Skeletal muscle satellite cell (primary cell): ENCODE data around the gene MMP2.
A peak's percentile ranks its signal among the peaks of the same experiment; 100 is the strongest.

Source experiments
- H3K27me3 ChIP-seq: 2 replicates; pipeline ENCODE4 v1.7.0; 2013; ENCODE audit warnings: low read length; ENCODE audit not compliant: control insufficient read depth, insufficient read depth
- H3K36me3 ChIP-seq: 2 replicates; pipeline ENCODE4 v1.7.0; 2013; ENCODE audit warnings: mild to moderate bottlenecking, control low read depth, low read length; ENCODE audit not compliant: insufficient read depth
- H3K4me1 ChIP-seq: 2 replicates; pipeline ENCODE4 v1.7.0; 2013; ENCODE audit warnings: low read length; ENCODE audit not compliant: control insufficient read depth, insufficient read depth
- H3K4me2 ChIP-seq: 2 replicates; pipeline ENCODE4 v1.7.0; 2013; ENCODE audit warnings: mild to moderate bottlenecking, low read length
- H3K4me3 ChIP-seq: 2 replicates; pipeline ENCODE4 v1.7.0; 2013; ENCODE audit warnings: low read length
- H3K9ac ChIP-seq: 2 replicates; pipeline ENCODE4 v1.7.0; 2013; ENCODE audit warnings: mild to moderate bottlenecking, low read depth, low read length, moderate library complexity
- H3K9me3 ChIP-seq: replicated peaks from 2 replicates; pipeline ENCODE4 v1.7.0; 2013; ENCODE audit warnings: mild to moderate bottlenecking, control low read depth, low read length

Gene MMP2

GRCh38 chr16:55498101-55498500 lies 19.1 kb downstream of the MMP2 start:
- Histone ChIP-seq H3K27me3 (no peaks in the 10 kb centered on the region), H3K4me1 (peaks cover 85% of the 10 kb centered on the region), H3K36me3 (peaks cover 89% of the 10 kb centered on the region), H3K4me2 (no peak overlapping the region), H3K4me3 (no peak overlapping the region), H3K9me3 (no peaks in the 10 kb centered on the region), H3K9ac (peak overlapping the region; percentile 10)

- H3K9ac ChIP-seq, result peak overlapping the region; percentile 67
- no peak overlapping the region for H3K4me3 ChIP-seq
- H3K4me1 ChIP-seq, result peaks cover 81% of the 10 kb centered on the region
- H3K27me3 ChIP-seq, result no peaks in the 10 kb centered on the region
- H3K36me3 ChIP-seq, result peaks cover 89% of the 10 kb centered on the region
- no peaks in the 10 kb centered on the region for H3K9me3 ChIP-seq
- peak overlapping the region; percentile 42 for H3K4me2 ChIP-seq
Observed at GRCh38 chr16:55499281-55499680, 20.3 kb downstream of the MMP2 start.

- H3K4me1 ChIP-seq, result peaks cover 74% of the 10 kb centered on the region
Observed at GRCh38 chr16:55499951-55500529, 21.0 kb downstream of the MMP2 start.

GRCh38 chr16:55500530-55501011 lies 21.6 kb downstream of the MMP2 start:
- Histone ChIP-seq H3K36me3 (peaks cover 88% of the 10 kb centered on the region), H3K27me3 (no peaks in the 10 kb centered on the region), H3K4me1 (peaks cover 68% of the 10 kb centered on the region), H3K4me2 (peak overlapping the region; percentile 56), H3K9me3 (no peaks in the 10 kb centered on the region), H3K4me3 (peak overlapping the region; percentile 21), H3K9ac (peak overlapping the region; percentile 74)

More at GRCh38 chr16:55499951-55500529, 21.0 kb downstream of the MMP2 start:
- Histone ChIP-seq H3K4me2 (peak overlapping the region; percentile 56), H3K9ac (peak overlapping the region; percentile 74), H3K9me3 (no peaks in the 10 kb centered on the region), H3K36me3 (peaks cover 88% of the 10 kb centered on the region), H3K4me3 (peak overlapping the region; percentile 21), H3K27me3 (no peaks in the 10 kb centered on the region)

- Histone ChIP-seq H3K9ac (peak overlapping the region; percentile 39), H3K4me1 (peaks cover 62% of the 10 kb centered on the region), H3K27me3 (no peaks in the 10 kb centered on the region), H3K36me3 (peaks cover 89% of the 10 kb centered on the region), H3K4me2 (no peak overlapping the region), H3K4me3 (no peak overlapping the region), H3K9me3 (no peaks in the 10 kb centered on the region)
Observed at GRCh38 chr16:55501549-55502322, 22.7 kb downstream of the MMP2 start.

GRCh38 chr16:55502801-55503366 lies 23.9 kb downstream of the MMP2 start:
- Histone ChIP-seq H3K4me1 (peaks cover 55% of the 10 kb centered on the region), H3K4me2 (peak overlapping the region; percentile 11), H3K4me3 (no peak overlapping the region), H3K27me3 (no peaks in the 10 kb centered on the region), H3K9me3 (no peaks in the 10 kb centered on the region), H3K36me3 (peaks cover 87% of the 10 kb centered on the region), H3K9ac (peak overlapping the region; percentile 39)

GRCh38 chr16:55503726-55504550 lies 24.9 kb downstream of the MMP2 start:
- Histone ChIP-seq H3K9me3 (no peaks in the 10 kb centered on the region), H3K9ac (no peak overlapping the region), H3K4me1 (peaks cover 49% of the 10 kb centered on the region), H3K4me3 (no peak overlapping the region), H3K27me3 (no peaks in the 10 kb centered on the region), H3K36me3 (peaks cover 84% of the 10 kb centered on the region), H3K4me2 (no peak overlapping the region)

- H3K27me3 ChIP-seq, result no peaks in the 10 kb centered on the region
- no peaks in the 10 kb centered on the region for H3K9me3 ChIP-seq
- H3K4me2 ChIP-seq, result no peak overlapping the region
- H3K4me1 ChIP-seq, result peaks cover 41% of the 10 kb centered on the region
- no peak overlapping the region for H3K9ac ChIP-seq
- H3K36me3 ChIP-seq, result peaks cover 74% of the 10 kb centered on the region
- no peak overlapping the region for H3K4me3 ChIP-seq
Observed at GRCh38 chr16:55505333-55506015, 26.5 kb downstream of the MMP2 start.

- Histone ChIP-seq H3K9me3 (no peaks in the 10 kb centered on the region), H3K9ac (no peak overlapping the region), H3K27me3 (no peaks in the 10 kb centered on the region), H3K4me1 (peaks cover 35% of the 10 kb centered on the region), H3K4me2 (no peak overlapping the region), H3K4me3 (no peak overlapping the region), H3K36me3 (peaks cover 68% of the 10 kb centered on the region)
Observed at GRCh38 chr16:55506083-55506482, 27.1 kb downstream of the MMP2 start.

GRCh38 chr16:55506708-55507107 lies 27.7 kb downstream of the MMP2 start:
- Histone ChIP-seq H3K36me3 (peaks cover 62% of the 10 kb centered on the region), H3K4me3 (no peak overlapping the region), H3K4me1 (peaks cover 29% of the 10 kb centered on the region), H3K9me3 (no peaks in the 10 kb centered on the region), H3K27me3 (no peaks in the 10 kb centered on the region), H3K9ac (no peak overlapping the region), H3K4me2 (no peak overlapping the region)
